GM12865 (cell line): ENCODE results near the gene EFTUD2.

Experiments
- DNase-seq: peaks from one replicate; pipeline ENCODE4 v3.0.0; 2010; ENCODE audit warnings: low read depth
- H3K4me3 ChIP-seq: 2 replicates; pipeline ENCODE4 v1.5.1; 2011; ENCODE audit warnings: mild to moderate bottlenecking, low read depth, low read length, control low read depth
- CTCF ChIP-seq: IDR thresholded peaks from 2 replicates; pipeline ENCODE4 v1.5.1; 2011; ENCODE audit warnings: low read length, control low read depth, low read depth, inconsistent platforms; ENCODE audit not compliant: insufficient read depth; ENCODE audit errors: missing control alignments

Gene EFTUD2

GRCh38 chr17:44807093-44807816, 92.0 kb downstream of the EFTUD2 start:
- no peak for TF ChIP-seq CTCF
- no peak for DNase-seq
- no peak overlapping the region for H3K4me3 ChIP-seq

GRCh38 chr17:44804302-44805089, 94.7 kb downstream of the EFTUD2 start:
- no peak for DNase-seq
- H3K4me3 ChIP-seq = no peak overlapping the region
- TF ChIP-seq CTCF = no peak

- no peak for TF ChIP-seq CTCF
- DNase-seq = no peak
- no peak overlapping the region for H3K4me3 ChIP-seq
Measured at GRCh38 chr17:44801880-44802279, 97.4 kb downstream of the EFTUD2 start.
